Stimulated activated naive CD4-positive, alpha-beta T cell (primary cell): Measurements from ENCODE around the gene ASZ1.

Experiments
- DNase-seq, 6 experiments: peaks; one replicate each; lab custom pipeline; 2025; lab: John Stamatoyannopoulos, UW

Gene ASZ1

GRCh38 chr7:117338020-117338419 is 89.3 kb downstream of the ASZ1 start:
- DNase-seq, result no peak

- DNase-seq, result no peak
Observed at GRCh38 chr7:117333168-117333567, 94.1 kb downstream of the ASZ1 start.

- no peak for DNase-seq
Observed at GRCh38 chr7:117332031-117332430, 95.3 kb downstream of the ASZ1 start.

GRCh38 chr7:117325836-117326235 is 101.5 kb downstream of the ASZ1 start:
- no peak for DNase-seq

GRCh38 chr7:117324960-117325359 is 102.3 kb downstream of the ASZ1 start:
- DNase-seq, result no peak

- DNase-seq, result no peak
Observed at GRCh38 chr7:117323851-117324711, 103.2 kb downstream of the ASZ1 start.

GRCh38 chr7:117323305-117323850 is 103.9 kb downstream of the ASZ1 start:
- DNase-seq, result no peak

GRCh38 chr7:117322741-117323304 is 104.5 kb downstream of the ASZ1 start, which contains the start of gene WNT2:
WNT2 (minus strand) TSS chr7:117323058; CDS start chr7:117322989, 69 bp downstream.
- DNase-seq, result no peak

- DNase-seq, result no peak
Observed at GRCh38 chr7:117320523-117320922, 106.8 kb downstream of the ASZ1 start.

GRCh38 chr7:117319181-117319580 is 108.1 kb downstream of the ASZ1 start:
- no peak for DNase-seq

GRCh38 chr7:117313582-117313981 is 113.7 kb downstream of the ASZ1 start:
- DNase-seq, result no peak
